K562 (cell line): Measurements from ENCODE around the gene HPCA. TPM values are rescaled to one million over a fixed set of nuclear protein-coding genes. Genes with fewer than 3 reads are reported as not detected.
A peak's percentile ranks its signal among the peaks of the same experiment; 100 is the strongest.

Experiments
- ATAC-seq: fragments of 200-7000 bp; cut with Tn5 transposase; 3 replicates; pipeline ENCODE4 v1.9.1; 2020; ENCODE audit warnings: moderate library complexity
- BruUV-seq: library from RNA; stranded (reverse); fragments of 400-500 nt; replicated peaks from 2 replicates; lab custom pipeline; 2021; lab: Mats Ljungman, UMichigan
- CTCF ChIA-PET: fragments of 300-600 bp; formaldehyde crosslinking; extraction: SDS; loops from one replicate; lab custom pipeline; 2021; ENCODE audit warnings: low intra/inter-chr PET ratio; lab: Yijun Ruan, JAX
- POLR2A ChIA-PET: fragments of 300-600, 350-650 bp; sonication (Branson Sonifier 250); formaldehyde crosslinking; extraction: SDS; loops from one replicate; lab custom pipeline; 2021; ENCODE audit warnings: antibody characterized with exemption, inconsistent platforms; lab: Yijun Ruan, JAX
- DNase-seq, 4 experiments: peaks; one replicate each; pipeline versions ENCODE4 v3.0.0 to v3.0.0-alpha.2; 2011 to 2018; ENCODE audit warnings: low spot score in 3 of 4, mixed read lengths in 3 of 4; ENCODE audit errors: extremely low read depth in 1 of 4
- FAIRE-seq: peaks from 2 replicates; lab custom pipeline; 2011; peaks lifted over from hg19 to GRCh38; lab: Jason Lieb, UNC
- H2AFZ ChIP-seq: 2 replicates; pipeline ENCODE4 v1.6.0; 2011; ENCODE audit warnings: low read depth, low read length, control low read depth, inconsistent platforms
- H3K27ac ChIP-seq: fragments of 200-600 bp; 3 replicates; pipeline ENCODE4 v1.8.0; 2011; ENCODE audit warnings: low read depth, mild to moderate bottlenecking, control low read depth, inconsistent platforms, low read length, moderate library complexity, mixed read lengths; ENCODE audit errors: extremely low read depth
- H3K27me3 ChIP-seq, 2 experiments: fragments of 300-600 bp in 1 of 2; 2 replicates in 1 of 2; 3 replicates in 1 of 2; pipeline versions ENCODE4 v1.6.0 to v1.8.0; 2011; ENCODE audit warnings: inconsistent platforms in 2 of 2, low read length in 2 of 2, mild to moderate bottlenecking in 1 of 2, mixed read lengths in 1 of 2, moderate library complexity in 1 of 2; ENCODE audit not compliant: control insufficient read depth in 2 of 2, insufficient read depth in 2 of 2
- H3K36me3 ChIP-seq: fragments of 300-600 bp; 3 replicates; pipeline ENCODE4 v1.8.0; 2011; ENCODE audit warnings: mild to moderate bottlenecking, low read length, inconsistent platforms; ENCODE audit not compliant: control insufficient read depth, insufficient read depth
- H3K4me1 ChIP-seq, 2 experiments: fragments of 200-600 bp in 1 of 2; replicated peaks in 1 of 2; 2 replicates in 1 of 2; 3 replicates in 1 of 2; pipeline versions ENCODE4 v1.5.1 to v1.8.0; 2011; ENCODE audit warnings: inconsistent platforms in 2 of 2, low read length in 2 of 2, mild to moderate bottlenecking in 1 of 2, mixed read lengths in 1 of 2, moderate library complexity in 1 of 2; ENCODE audit not compliant: control insufficient read depth in 2 of 2, insufficient read depth in 2 of 2
- H3K4me2 ChIP-seq: 2 replicates; pipeline ENCODE4 v1.6.1; 2011; ENCODE audit warnings: low read length, control low read depth, inconsistent platforms, mixed read lengths; ENCODE audit not compliant: insufficient read depth
- H3K4me3 ChIP-seq: fragments of 200-600 bp; sonication (generic), shearing (Covaris generic); 2 replicates; pipeline ENCODE4 v1.5.1; 2016; ENCODE audit warnings: control low read depth, inconsistent platforms
- H3K79me2 ChIP-seq: fragments of 200-600 bp; 3 replicates; pipeline ENCODE4 v1.8.0; 2011; ENCODE audit warnings: low read length, inconsistent platforms; ENCODE audit not compliant: control insufficient read depth, insufficient read depth
- H3K9ac ChIP-seq, 2 experiments: 2 replicates each; pipeline versions ENCODE4 v1.6.0 to v1.6.1; 2011; ENCODE audit warnings: low read depth in 2 of 2, low read length in 2 of 2, control low read depth in 1 of 2, inconsistent platforms in 1 of 2, mild to moderate bottlenecking in 1 of 2, mixed read lengths in 1 of 2; ENCODE audit not compliant: insufficient read depth in 1 of 2
- H3K9me1 ChIP-seq: one replicate; pipeline ENCODE4 v1.6.0; 2011; ENCODE audit warnings: inconsistent platforms, mild to moderate bottlenecking, low read length, moderate library complexity; ENCODE audit not compliant: control insufficient read depth, insufficient read depth
- H3K9me3 ChIP-seq: replicated peaks from 2 replicates; pipeline ENCODE4 v1.5.1; 2011; ENCODE audit warnings: low read depth, low read length, inconsistent platforms; ENCODE audit not compliant: control insufficient read depth, insufficient read depth
- H4K20me1 ChIP-seq: replicated peaks from 2 replicates; pipeline ENCODE4 v1.6.1; 2011; ENCODE audit warnings: low read length, inconsistent platforms, mixed read lengths; ENCODE audit not compliant: control insufficient read depth, insufficient read depth
- FOXP4 ChIP-seq: sonication (generic); formaldehyde crosslinking; IDR thresholded peaks from 2 replicates; pipeline ENCODE4 v1.8.0; 2022; ENCODE audit warnings: mild to moderate bottlenecking, missing genetic modification reagents, borderline replicate concordance
- ZNF263 ChIP-seq: sonication (generic); formaldehyde crosslinking; IDR thresholded peaks from 2 replicates; pipeline ENCODE4 v1.8.0; 2022; ENCODE audit warnings: mild to moderate bottlenecking, missing genetic modification reagents, borderline replicate concordance
- WGBS: fragments of 100-300 bp; shearing (Covaris generic); methylation state at CpG from one replicate; pipeline ENCODE4 v1.1.6; 2016; ENCODE audit warnings: low coverage, mixed read lengths; ENCODE audit not compliant: insufficient coverage; ENCODE audit errors: missing lambda C conversion rate; 5-methylcytosine and 5-hydroxymethylcytosine counted together
- in situ Hi-C: fragments of 300-500 bp; cut with MboI; formaldehyde crosslinking; loops from 4 replicates; pipeline ENCODE4 v1.15.0; 2018; ENCODE audit warnings: inconsistent platforms, mixed read lengths
- intact Hi-C: fragments of 100-400 bp; cut with micrococcal nuclease; formaldehyde crosslinking; loops from 2 replicates; pipeline ENCODE4 v1.14.2; 2022
- polyA plus RNA-seq, 8 experiments: library from polyadenylated mRNA; depleted of rRNA in 4 of 8; stranded (reverse) in 5 of 8; unstranded in 3 of 8; fragments of >200 nt; fragmentation: Nextera tagmentation in 2 of 8; fragmentation: Illumina TruSeq in 1 of 8; extraction: Ambion mirVana in 2 of 8; extraction: Trizol in 1 of 8; gene quantifications; 2 replicates each; pipeline versions ENCODE4 v1.2.1 to v1.2.3, GENCODE V29; 2011 to 2014; ENCODE audit warnings: inconsistent platforms in 1 of 8, missing spikeins in 1 of 8
- total RNA-seq, 7 experiments: library from RNA; depleted of rRNA in 6 of 7; stranded (reverse); fragments of >200 nt in 6 of 7; fragmentation: Illumina TruSeq in 2 of 7; extraction: Trizol in 2 of 7; gene quantifications; 2 replicates each; pipeline versions ENCODE4 v1.2.1 to v1.2.3, GENCODE V29; 2011 to 2021; ENCODE audit warnings: low replicate concordance in 1 of 7
- TF ChIP-seq, protein P1 (sequence below): fragments of 450-650 bp; IDR thresholded peaks from 2 replicates; pipeline ENCODE4 v1.6.1; 2016; ENCODE audit warnings: mild to moderate bottlenecking
- TF ChIP-seq, protein P2 (sequence below): fragments of 450-650 bp; conservative IDR thresholded peaks from 2 replicates; pipeline ENCODE4 v1.6.1; 2016; ENCODE audit warnings: missing genetic modification characterization, low read depth, mild to moderate bottlenecking, missing compliant biosample characterization, moderate library complexity

The HPCA gene
- total and polyA plus RNA-seq, 9 of the 15 experiments (the other 6 are each of a cell fraction or from before 2014, with no cell fraction given): not detected

DNA sequence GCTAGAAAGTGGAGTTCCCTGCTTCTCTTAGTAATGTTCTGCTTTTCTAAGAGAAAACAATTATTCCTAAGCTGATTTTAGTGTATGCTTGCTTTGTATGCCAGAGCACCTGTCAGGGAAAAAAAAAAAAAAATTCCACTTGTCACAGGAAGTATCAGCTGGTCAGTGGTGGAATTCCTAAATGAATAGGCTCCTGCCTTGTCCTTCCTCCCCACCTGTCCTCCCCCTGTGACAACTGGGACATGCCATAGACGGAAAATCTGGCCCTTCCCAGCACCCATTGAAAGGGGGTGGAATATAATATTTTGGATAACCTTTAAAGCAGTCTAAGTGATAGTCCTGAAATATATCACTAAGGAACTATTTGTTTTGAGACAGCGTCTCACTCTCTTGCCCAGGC, 26.4 kb upstream of the HPCA start:
- CTCF ChIA-PET: interaction anchor here (0.7 kb wide), 1 partner anchor 304 kb away, joined by 4 read pairs; no protein-coding TSS in a partner anchor
- Histone ChIP-seq H3K27me3 (no peaks in the 10 kb centered on the region), H3K9me3 (no peaks in the 10 kb centered on the region), H3K4me1 (peaks cover 0 to 3% of the 10 kb centered on the region in 2 experiments; a peak in 1 of 5 replicates), H4K20me1 (no peaks in the 10 kb centered on the region), H3K9ac (no peak overlapping the region; a peak in 1 of 4 replicates), H3K4me3 (no peak overlapping the region), H3K79me2 (no peaks in the 10 kb centered on the region), H3K9me1 (no peaks in the 10 kb centered on the region), H3K4me2 (no peak overlapping the region), H3K36me3 (peaks cover 68% of the 10 kb centered on the region), H3K27ac (no peak overlapping the region), H2AFZ (no peak overlapping the region)
- TF ChIP-seq ZNF263 (CRISPR knock-in tag) (peak; percentile 76), FOXP4 (CRISPR knock-in tag) (no peak)
- TF ChIP-seq, protein P1, sequence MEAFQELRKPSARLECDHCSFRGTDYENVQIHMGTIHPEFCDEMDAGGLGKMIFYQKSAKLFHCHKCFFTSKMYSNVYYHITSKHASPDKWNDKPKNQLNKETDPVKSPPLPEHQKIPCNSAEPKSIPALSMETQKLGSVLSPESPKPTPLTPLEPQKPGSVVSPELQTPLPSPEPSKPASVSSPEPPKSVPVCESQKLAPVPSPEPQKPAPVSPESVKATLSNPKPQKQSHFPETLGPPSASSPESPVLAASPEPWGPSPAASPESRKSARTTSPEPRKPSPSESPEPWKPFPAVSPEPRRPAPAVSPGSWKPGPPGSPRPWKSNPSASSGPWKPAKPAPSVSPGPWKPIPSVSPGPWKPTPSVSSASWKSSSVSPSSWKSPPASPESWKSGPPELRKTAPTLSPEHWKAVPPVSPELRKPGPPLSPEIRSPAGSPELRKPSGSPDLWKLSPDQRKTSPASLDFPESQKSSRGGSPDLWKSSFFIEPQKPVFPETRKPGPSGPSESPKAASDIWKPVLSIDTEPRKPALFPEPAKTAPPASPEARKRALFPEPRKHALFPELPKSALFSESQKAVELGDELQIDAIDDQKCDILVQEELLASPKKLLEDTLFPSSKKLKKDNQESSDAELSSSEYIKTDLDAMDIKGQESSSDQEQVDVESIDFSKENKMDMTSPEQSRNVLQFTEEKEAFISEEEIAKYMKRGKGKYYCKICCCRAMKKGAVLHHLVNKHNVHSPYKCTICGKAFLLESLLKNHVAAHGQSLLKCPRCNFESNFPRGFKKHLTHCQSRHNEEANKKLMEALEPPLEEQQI: no peak
- TF ChIP-seq, protein P2, sequence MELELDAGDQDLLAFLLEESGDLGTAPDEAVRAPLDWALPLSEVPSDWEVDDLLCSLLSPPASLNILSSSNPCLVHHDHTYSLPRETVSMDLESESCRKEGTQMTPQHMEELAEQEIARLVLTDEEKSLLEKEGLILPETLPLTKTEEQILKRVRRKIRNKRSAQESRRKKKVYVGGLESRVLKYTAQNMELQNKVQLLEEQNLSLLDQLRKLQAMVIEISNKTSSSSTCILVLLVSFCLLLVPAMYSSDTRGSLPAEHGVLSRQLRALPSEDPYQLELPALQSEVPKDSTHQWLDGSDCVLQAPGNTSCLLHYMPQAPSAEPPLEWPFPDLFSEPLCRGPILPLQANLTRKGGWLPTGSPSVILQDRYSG (tag): no peak
- intact Hi-C loops (no loop called here), in situ Hi-C loops (no loop called here)
- POLR2A ChIA-PET: interaction anchor here (0.6 to 1.5 kb wide), 3 partner anchors 12 to 37 kb away, joined by 3 read pairs; no protein-coding TSS in a partner anchor
- DNase-seq: no peak
- no peak for FAIRE-seq
- ATAC-seq: no peak
- WGBS: 83% methylated on average over 2 of the region's 2 CpGs
- BruUV-seq: no TSS peak
